Measurements from ENCODE around the gene EXOC3L1. TPM values are rescaled to one million over a fixed set of nuclear protein-coding genes. Genes with fewer than 3 reads are reported as not detected.

Gene EXOC3L1
- total RNA-seq, 1 experiment from 2014 or later: 4.0 TPM

DNA sequence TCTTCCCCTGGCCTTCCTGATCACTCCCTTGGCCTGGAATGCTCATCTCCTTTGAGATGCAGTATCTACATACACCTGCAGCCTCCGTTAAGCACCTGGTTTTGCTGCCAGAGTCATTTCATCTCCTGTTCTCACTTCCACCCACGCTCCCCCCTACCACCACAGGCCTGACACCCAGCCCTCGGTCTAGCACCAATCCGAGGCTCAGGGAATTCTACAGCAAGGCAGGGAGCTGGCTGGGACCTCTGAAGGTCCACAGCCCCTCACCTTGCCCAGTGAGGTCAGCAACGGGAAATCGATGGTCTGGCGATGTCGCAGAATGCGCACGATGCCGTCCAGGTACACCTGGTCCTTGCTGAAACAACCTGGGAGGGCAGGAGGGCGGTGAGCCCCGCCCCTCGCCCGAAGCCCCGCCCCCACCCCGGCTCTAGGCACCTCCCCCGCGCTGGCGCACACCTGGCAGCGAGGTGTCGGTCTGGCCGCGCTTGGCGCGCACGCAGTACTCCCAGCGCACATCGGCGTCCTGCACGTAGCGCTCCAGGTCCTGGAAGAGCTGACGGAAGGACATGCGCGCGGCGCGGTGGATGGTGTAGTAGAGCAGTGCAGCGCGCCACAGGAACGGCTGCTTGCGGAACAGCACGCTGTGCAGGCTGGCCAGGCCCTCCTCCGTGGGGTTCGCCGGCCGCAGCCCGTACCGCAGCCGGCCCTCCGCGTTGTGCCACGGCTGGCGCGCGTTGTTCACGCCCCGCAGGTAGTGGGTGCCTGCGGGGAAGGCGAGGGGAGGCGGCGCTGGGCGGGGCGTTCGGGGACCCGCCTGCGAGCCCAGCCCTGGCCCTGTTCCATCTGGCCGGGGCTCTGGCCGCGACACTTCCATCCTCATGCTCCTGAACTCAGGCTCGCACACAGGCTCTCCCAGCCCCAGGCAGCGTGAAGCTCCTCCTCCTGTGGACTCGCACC, 11.9 kb downstream of the EXOC3L1 start (continued):
- TF ChIP-seq USF2 (CRISPR knock-in tag; IDR thresholded peaks at IDR 0.05) (0 out of 2 replicates have a peak, but pooled peaks have one; percentile 19), HMGXB4 (CRISPR knock-in tag; IDR thresholded peaks at IDR 0.05) (0 out of 2 replicates have a peak, but pooled peaks have one; percentile 58), KAT7 (CRISPR knock-in tag; IDR thresholded peaks at IDR 0.05; ENCODE audit: borderline replicate concordance) (no peak), ZNF138 (CRISPR knock-in tag; conservative IDR thresholded peaks at IDR 0.05) (peak; percentile 90; the same call in 1 of the 2 replicates), GTF2I (CRISPR knock-in tag; conservative IDR thresholded peaks at IDR 0.05) (no peak), ZBTB21 (CRISPR knock-in tag; IDR thresholded peaks at IDR 0.05; ENCODE audit: borderline replicate concordance) (peak; percentile 81; the same call in 1 of the 2 replicates), RELA (CRISPR knock-in tag; IDR thresholded peaks at IDR 0.05; ENCODE audit: borderline replicate concordance) (0 out of 2 replicates have a peak, but pooled peaks have one; percentile 82), E2F4 (CRISPR knock-in tag; IDR thresholded peaks at IDR 0.05; ENCODE audit: borderline replicate concordance, low read depth) (peak; percentile 57; the same call in 1 of the 2 replicates), CTCF (IDR thresholded peaks at IDR 0.05) (no peak), FOXP1 (CRISPR knock-in tag; IDR thresholded peaks at IDR 0.05; ENCODE audit: borderline replicate concordance) (peak; percentile 71; the same call in 1 of the 2 replicates), FOXK1 (CRISPR knock-in tag; IDR thresholded peaks at IDR 0.05) (peak; percentile 70), MYBL2 (CRISPR knock-in tag; IDR thresholded peaks at IDR 0.05) (peak; percentile 69; the same call in 1 of the 2 replicates), RORB (CRISPR knock-in tag; IDR thresholded peaks at IDR 0.05) (no peak), ARID4B (CRISPR knock-in tag; IDR thresholded peaks at IDR 0.05; ENCODE audit: borderline replicate concordance) (peak; percentile 73; the same call in 1 of the 2 replicates), NFE2L1 (CRISPR knock-in tag; IDR thresholded peaks at IDR 0.05) (peak; percentile 21; the same call in 1 of the 2 replicates)
- TF ChIP-seq, protein P1, sequence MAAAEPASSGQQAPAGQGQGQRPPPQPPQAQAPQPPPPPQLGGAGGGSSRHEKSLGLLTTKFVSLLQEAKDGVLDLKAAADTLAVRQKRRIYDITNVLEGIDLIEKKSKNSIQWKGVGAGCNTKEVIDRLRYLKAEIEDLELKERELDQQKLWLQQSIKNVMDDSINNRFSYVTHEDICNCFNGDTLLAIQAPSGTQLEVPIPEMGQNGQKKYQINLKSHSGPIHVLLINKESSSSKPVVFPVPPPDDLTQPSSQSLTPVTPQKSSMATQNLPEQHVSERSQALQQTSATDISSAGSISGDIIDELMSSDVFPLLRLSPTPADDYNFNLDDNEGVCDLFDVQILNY (CRISPR knock-in tag; IDR thresholded peaks at IDR 0.05): peak; percentile 90; the same call in 1 of the 2 replicates
- TF ChIP-seq, protein P2, sequence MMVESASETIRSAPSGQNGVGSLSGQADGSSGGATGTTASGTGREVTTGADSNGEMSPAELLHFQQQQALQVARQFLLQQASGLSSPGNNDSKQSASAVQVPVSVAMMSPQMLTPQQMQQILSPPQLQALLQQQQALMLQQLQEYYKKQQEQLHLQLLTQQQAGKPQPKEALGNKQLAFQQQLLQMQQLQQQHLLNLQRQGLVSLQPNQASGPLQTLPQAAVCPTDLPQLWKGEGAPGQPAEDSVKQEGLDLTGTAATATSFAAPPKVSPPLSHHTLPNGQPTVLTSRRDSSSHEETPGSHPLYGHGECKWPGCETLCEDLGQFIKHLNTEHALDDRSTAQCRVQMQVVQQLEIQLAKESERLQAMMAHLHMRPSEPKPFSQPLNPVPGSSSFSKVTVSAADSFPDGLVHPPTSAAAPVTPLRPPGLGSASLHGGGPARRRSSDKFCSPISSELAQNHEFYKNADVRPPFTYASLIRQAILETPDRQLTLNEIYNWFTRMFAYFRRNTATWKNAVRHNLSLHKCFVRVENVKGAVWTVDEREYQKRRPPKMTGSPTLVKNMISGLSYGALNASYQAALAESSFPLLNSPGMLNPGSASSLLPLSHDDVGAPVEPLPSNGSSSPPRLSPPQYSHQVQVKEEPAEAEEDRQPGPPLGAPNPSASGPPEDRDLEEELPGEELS (CRISPR knock-in tag; IDR thresholded peaks at IDR 0.05): 0 out of 2 replicates have a peak, but pooled peaks have one; percentile 55
